ENCODE measurements around the gene ATXN7L3B.

The ATXN7L3B gene

GRCh38 chr12:74552201-74552600 lies 14.6 kb downstream of the ATXN7L3B start:
- DNase-seq: no peak

DNA sequence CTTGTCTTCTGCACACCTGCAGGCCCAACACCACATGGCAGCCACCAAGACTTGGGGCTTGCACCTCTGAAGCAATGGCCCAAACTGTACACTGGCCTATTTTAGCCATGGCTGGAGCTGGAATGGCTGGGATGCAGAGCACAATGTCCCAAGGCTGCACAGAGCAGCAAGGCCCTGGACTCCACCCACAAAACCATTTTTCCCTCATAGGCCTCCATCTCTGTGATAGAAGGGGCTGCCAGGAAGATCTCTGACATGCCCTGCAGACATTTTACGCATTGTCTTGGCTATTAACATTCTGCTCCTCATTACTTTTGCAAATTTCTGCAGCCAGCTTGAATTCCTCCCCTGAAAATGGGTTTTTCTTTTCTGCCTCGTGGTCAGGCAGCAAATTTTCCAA lies 22.1 kb downstream of the ATXN7L3B start:
- DNase-seq: no peak

DNA sequence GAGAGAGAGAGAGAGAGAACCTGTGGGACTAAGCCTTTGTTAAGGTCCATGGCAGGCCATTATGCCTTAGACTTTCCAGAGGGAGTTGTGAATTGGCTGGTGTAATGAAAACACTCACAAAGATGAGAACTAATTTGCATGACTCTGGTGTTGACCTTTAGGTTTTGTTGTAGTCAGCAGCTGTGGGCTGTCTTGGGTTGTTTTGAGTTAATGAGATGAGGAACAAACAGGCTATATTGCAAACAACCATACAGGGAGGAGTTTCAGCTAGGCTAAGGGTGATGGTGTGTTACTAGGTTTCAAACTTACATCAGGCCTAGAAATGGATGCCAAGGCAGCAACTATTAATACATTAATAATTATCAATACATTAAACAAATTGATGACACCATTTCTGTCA lies 26.3 kb downstream of the ATXN7L3B start:
- no peak for DNase-seq

GRCh38 chr12:74578486-74578885 lies 40.9 kb downstream of the ATXN7L3B start:
- no peak for DNase-seq

GRCh38 chr12:74579446-74579845 lies 41.8 kb downstream of the ATXN7L3B start:
- DNase-seq: no peak

DNA sequence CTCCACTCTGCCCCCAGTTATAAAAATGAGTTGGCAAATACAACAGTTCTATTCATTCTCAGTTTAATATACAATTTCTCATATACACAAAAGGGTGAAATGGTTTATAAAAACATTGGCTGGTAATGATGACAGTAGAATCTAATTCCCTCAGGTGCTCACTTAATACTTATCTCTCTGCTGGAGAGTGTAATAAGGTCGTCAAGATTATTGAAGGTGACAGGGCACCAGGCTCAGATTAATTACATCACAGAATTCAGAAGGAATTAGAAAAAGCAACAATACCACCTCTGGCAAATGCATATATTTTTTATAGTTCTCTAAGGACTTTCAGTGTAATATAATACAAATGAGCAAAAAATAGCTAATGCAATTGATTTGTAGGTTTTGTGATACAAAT lies 42.3 kb downstream of the ATXN7L3B start:
- DNase-seq: no peak

DNA sequence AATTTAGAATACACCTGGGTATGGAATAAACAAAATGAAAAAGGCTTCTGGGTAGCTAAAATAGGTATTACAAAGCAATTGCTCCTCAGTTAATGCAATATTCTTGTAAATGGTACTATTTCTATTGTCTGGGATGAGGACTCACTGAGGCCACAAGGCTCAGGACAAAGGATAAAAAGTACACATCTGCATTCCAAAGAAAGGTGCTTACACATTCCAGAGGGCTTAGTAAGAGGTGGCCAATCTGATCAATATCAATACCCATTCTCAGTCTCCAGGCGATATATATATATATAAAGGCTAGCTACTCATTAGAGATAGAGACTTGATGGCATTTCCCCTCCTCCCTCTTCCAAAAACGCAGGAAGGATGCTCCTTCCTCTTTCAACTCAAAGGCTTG lies 43.8 kb downstream of the ATXN7L3B start:
- DNase-seq: no peak

- DNase-seq: no peak
These were observed 46.9 kb downstream of the ATXN7L3B start for GRCh38 chr12:74584483-74585062.

- DNase-seq: no peak
These were observed 48.6 kb downstream of the ATXN7L3B start for GRCh38 chr12:74586251-74586650.
